GM23248 (cell line): ENCODE results near the gene MASP1.

Source experiments
- EZH2 ChIP-seq: fragments of 200-600 bp; sonication (generic); IDR thresholded peaks from 2 replicates; pipeline ENCODE4 v1.6.1; 2018; ENCODE audit warnings: antibody characterized with exemption, mild to moderate bottlenecking; ENCODE audit not compliant: insufficient read depth, poor library complexity, severe bottlenecking
- EZH2phosphoT487 ChIP-seq: fragments of 200-600 bp; sonication (generic); IDR thresholded peaks from 2 replicates; pipeline ENCODE4 v1.6.1; 2018; ENCODE audit warnings: antibody characterized with exemption, moderate library complexity, mild to moderate bottlenecking, low read depth; ENCODE audit not compliant: insufficient read depth

GRCh38 chr3:187336322-187336721 lies 44.8 kb upstream of the MASP1 start:
- TF ChIP-seq EZH2phosphoT487 (no peak), EZH2 (no peak)
